ENCODE results near the gene RTN4IP1.

The RTN4IP1 gene

DNA sequence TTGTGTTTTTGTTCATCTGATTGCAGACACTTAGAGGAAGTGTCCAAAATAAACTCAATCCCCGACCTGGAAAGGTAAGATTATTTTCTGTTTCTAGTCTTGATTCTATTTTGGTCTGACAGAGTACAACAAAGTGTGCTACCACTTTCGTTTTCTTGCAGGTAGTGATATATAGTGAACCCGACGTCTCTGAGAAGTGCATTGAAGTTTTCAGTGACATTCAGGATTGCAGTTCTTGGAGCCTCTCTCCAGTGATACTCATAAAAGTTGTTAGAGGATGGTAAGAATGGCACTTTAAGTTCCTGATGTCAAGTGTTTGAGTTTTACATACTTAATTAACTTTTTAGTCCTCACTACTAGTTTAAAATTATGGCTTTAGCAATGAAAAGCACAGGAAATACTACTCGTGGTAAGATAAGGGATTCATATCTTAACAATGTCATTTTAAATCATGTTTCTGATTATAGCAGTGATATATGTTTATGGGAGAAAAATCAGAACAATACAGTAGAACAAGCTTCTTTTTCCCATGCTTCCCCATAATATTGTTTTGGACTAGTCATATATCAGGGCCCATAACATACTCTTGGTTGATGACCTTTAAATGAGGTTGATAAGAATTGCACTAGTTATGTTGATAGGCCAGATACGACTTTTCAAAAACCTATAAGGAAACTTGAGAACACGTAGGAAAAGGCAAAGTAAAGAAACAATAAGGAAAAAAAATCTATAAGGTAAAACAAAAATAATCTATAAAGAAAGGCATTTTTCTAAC lies 104.0 kb downstream of the RTN4IP1 start:
- no peak for TF ChIP-seq CTCF (IDR thresholded peaks at IDR 0.05)

DNA sequence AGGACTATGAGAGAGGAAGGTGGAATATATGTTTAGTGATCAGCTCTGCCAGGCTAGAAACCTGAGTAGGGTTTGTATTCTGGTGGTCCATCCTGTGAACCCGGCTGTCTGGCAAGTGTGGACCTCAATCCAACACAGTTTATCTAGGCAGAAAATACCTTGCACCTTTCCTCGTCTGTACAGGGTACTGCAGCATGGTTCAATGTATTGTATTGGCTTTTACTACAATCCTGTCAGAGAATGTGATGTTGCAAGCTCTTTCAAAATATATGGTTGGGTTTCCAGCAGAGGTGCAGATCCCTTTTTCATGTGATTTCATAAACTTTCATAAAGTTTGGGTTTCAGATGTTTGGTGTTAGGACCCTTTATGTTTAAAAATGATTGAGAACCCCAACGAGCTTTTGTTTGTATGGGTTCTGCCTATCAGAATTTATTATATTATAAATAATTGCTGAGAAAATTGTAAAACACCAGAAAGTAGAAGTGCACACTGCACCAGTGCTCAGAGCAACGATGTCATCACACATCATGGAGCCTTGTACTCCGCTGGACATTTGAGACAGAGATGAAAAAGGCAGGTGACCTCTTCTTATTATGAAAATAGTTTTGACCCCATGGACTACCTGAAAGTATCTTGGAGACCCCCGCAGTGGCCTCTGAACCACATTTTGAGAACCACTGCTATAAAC lies 106.6 kb downstream of the RTN4IP1 start:
- no peak for TF ChIP-seq CTCF (IDR thresholded peaks at IDR 0.05)

Data from LNCAP (cell line).